Colonic mucosa (tissue), 4 donors: ENCODE data around the gene CHRNB1. TPM values are rescaled to one million over a fixed set of nuclear protein-coding genes. Genes with fewer than 3 reads are reported as not detected.
A peak's percentile ranks its signal among the peaks of the same experiment; 100 is the strongest.

Experiments used
- DNase-seq: peaks from one replicate; pipeline ENCODE4 v3.0.0-alpha.2; 2020
- H3K27ac ChIP-seq: fragments of 200-600 bp; one replicate; pipeline ENCODE4 v1.8.0; 2021
- H3K27me3 ChIP-seq: fragments of 200-600 bp; one replicate; pipeline ENCODE4 v1.8.0; 2021
- H3K36me3 ChIP-seq: fragments of 200-600 bp; one replicate; pipeline ENCODE4 v1.8.0; 2021
- H3K4me1 ChIP-seq: fragments of 200-600 bp; one replicate; pipeline ENCODE4 v1.8.0; 2021; ENCODE audit warnings: mild to moderate bottlenecking
- H3K4me3 ChIP-seq: fragments of 200-600 bp; one replicate; pipeline ENCODE4 v1.8.0; 2021
- H3K9ac ChIP-seq, 2 donors: one replicate each; pipeline ENCODE4 v1.7.0; 2013; ENCODE audit warnings: control low read depth in 2 of 2, low read depth in 2 of 2, low read length in 2 of 2
- H3K9me3 ChIP-seq: fragments of 200-600 bp; one replicate; pipeline ENCODE4 v1.8.0; 2021
- intact Hi-C: fragments of 100-400 bp; cut with DNase I; formaldehyde crosslinking; loops from one replicate; pipeline ENCODE4 v1.14.1; 2022
- total RNA-seq, 2 donors: library from RNA; stranded (reverse); fragmentation: NEBNext Ultra II Directional in 1 of 2; extraction: Animal tissue kit (Norgen Biotek cat#: 25700) in 1 of 2; gene quantifications; one replicate each; pipeline ENCODE4 v1.2.1, GENCODE V29; 2021
- TF ChIP-seq, protein P1 (sequence below): fragments of 200-600 bp; IDR thresholded peaks from one replicate; pipeline ENCODE4 v1.8.0; 2022; ENCODE audit warnings: antibody characterized with exemption, mild to moderate bottlenecking
- donor health status: healthy.
- donor health status: DM: no; HTN: no; CAD: no.
- donor health status: DM: no; HTN: no; CAD: no.

Gene CHRNB1
- total RNA-seq, 2 donors from 2014 or later = 4.3 to 6.1 TPM

DNA sequence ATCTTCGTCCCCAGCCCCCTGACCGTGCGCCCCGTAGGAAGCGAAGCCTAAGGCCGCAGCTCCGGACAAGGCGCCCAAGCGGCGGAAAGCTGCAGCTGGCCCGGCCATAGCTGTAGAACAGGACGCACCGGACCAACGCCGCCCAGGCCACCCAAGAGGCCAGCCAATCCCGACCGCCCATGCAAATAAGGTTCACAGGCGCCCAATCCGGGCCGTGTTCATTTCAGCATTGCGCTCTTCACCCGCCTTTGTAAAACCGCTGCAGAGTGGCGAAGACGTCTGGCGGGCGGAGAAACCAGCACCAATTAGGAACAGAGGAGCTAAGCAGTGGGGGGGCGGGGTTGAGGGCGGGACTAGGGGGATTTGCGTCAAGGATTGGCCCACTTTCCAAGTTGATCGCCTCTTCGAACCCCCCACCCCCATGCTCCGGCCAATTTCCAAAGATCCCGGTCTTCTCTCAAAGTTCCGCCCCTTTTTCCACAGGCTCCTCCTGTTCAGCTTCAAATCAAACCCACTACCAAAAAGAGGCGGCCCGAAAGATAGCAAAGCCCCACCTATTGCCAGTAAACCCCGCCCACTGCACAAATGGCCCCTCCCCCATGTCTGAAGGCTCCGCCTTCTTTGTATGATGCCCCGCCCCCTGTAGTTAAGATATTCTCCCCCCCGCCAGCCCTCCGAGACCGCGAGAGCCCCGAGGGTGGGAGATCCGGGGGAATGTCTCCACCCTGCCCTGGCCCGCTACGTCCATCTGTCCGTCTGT is 40.7 kb upstream of the CHRNB1 start, which contains the start of gene TMEM256:
TSS of gene TMEM256 (minus strand) at position 121 of the 760 bp plus-strand sequence. CDS start at position 108, 13 bp downstream.
- Histone ChIP-seq H3K27ac (peak within 1 kb of the TSS; percentile 83), H3K27me3 (peaks cover 8% of the 10 kb centered on the region), H3K36me3 (no peaks in the 10 kb centered on the region), H3K9me3 (no peaks in the 10 kb centered on the region), H3K4me1 (peaks cover 5% of the 10 kb centered on the region), H3K4me3 (peak within 1 kb of the TSS; percentile 44), H3K9ac (peak within 1 kb of the TSS; percentile 79 to 87)
- intact Hi-C loops = no loop called here
- TF ChIP-seq, protein P1, sequence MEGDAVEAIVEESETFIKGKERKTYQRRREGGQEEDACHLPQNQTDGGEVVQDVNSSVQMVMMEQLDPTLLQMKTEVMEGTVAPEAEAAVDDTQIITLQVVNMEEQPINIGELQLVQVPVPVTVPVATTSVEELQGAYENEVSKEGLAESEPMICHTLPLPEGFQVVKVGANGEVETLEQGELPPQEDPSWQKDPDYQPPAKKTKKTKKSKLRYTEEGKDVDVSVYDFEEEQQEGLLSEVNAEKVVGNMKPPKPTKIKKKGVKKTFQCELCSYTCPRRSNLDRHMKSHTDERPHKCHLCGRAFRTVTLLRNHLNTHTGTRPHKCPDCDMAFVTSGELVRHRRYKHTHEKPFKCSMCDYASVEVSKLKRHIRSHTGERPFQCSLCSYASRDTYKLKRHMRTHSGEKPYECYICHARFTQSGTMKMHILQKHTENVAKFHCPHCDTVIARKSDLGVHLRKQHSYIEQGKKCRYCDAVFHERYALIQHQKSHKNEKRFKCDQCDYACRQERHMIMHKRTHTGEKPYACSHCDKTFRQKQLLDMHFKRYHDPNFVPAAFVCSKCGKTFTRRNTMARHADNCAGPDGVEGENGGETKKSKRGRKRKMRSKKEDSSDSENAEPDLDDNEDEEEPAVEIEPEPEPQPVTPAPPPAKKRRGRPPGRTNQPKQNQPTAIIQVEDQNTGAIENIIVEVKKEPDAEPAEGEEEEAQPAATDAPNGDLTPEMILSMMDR = no peak
- DNase-seq = peak; percentile 99

DNA sequence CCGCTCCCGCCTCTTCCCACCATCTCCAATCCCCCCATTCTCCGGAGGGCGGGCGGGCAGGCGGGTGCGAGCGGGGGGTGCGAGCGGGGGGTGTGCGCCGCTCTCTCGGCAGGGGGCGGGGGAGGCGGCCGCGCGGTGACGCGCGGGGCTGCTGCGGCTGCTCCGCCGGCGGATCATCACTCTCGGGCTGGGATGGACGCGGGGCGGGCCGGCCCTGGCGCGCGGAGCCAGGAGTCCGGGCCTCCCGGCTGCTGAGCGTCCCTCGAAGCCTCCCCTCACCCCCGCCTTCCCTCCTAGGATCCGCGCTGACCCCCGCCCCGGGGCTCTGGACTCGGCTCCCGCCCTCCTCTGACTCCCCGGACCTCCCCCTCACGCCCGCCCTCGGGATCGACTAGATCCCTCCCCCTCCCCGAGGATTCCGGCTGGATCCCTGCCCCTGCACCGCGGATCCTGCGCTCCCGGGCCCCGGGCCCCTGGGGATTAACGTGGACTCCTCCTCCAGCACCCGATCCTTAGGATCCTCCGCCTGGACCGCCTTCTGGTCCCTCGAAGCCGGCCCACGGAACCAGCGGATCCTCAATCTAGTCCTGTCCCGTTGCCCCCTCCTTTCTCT is 40.0 kb upstream of the CHRNB1 start:
- intact Hi-C loops = no loop called here
- peak; percentile 55 for DNase-seq
- TF ChIP-seq, protein P1 = no peak

DNA sequence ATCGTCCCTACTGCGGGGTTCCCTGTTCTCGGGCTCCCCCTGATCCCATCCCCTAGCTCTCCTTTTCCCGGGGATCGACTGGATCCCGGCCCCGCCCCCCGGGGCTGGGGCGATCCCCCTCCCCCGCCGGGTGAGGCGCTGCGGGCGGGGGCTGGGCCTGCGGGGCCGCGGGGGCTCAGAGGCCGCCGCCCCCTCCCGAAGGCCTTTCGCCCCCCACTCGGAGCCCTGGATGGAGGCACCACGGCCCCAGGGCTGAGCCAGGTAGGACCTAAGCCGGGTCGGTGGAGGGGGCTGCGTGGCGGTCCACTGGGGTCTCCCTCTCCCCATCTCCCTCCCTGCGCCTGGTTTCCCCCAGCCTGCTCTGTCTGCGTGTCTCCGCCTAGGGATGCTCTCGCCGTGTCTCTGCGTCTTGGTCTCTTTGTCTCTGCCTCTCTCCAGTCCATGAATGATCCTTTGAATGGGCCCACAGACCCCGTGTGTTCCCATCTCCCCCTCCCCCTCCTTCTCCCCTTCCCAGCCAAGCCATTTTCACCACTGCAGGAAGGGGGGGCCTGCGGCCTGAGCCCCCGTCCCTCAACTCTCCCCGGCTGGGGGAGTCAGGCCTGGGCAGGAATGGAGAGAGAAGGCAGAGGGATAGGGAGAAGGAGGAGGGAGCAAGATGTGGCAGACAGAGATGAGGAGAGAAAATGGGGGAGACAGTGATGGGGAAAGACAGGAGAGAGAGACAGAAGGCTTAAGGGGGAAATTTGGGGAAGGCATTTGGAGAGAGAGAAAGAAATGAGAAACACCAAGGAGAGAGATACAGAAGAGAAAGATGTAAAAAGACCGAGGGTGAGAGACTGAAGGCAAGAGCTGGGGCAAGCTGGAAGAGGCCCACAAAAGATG is 39.3 kb upstream of the CHRNB1 start:
- TF ChIP-seq, protein P1 = no peak
- H3K9ac ChIP-seq = peak overlapping the region; percentile 32 to 69
- H3K27ac ChIP-seq = peak overlapping the region; percentile 55
- peaks cover 5% of the 10 kb centered on the region for H3K4me1 ChIP-seq
- H3K9me3 ChIP-seq = no peaks in the 10 kb centered on the region
- DNase-seq = no peak
- H3K27me3 ChIP-seq = peaks cover 8% of the 10 kb centered on the region
- peak overlapping the region; percentile 44 for H3K4me3 ChIP-seq
- no peaks in the 10 kb centered on the region for H3K36me3 ChIP-seq
- intact Hi-C loops = no loop called here

More for the DNA sequence above, 40.0 kb upstream of the CHRNB1 start:
- Histone ChIP-seq H3K9me3 (no peaks in the 10 kb centered on the region), H3K9ac (peak overlapping the region; percentile 26 to 69), H3K4me1 (peaks cover 5% of the 10 kb centered on the region), H3K27ac (peak overlapping the region; percentile 55), H3K36me3 (no peaks in the 10 kb centered on the region), H3K27me3 (peaks cover 8% of the 10 kb centered on the region), H3K4me3 (peak overlapping the region; percentile 44)

DNA sequence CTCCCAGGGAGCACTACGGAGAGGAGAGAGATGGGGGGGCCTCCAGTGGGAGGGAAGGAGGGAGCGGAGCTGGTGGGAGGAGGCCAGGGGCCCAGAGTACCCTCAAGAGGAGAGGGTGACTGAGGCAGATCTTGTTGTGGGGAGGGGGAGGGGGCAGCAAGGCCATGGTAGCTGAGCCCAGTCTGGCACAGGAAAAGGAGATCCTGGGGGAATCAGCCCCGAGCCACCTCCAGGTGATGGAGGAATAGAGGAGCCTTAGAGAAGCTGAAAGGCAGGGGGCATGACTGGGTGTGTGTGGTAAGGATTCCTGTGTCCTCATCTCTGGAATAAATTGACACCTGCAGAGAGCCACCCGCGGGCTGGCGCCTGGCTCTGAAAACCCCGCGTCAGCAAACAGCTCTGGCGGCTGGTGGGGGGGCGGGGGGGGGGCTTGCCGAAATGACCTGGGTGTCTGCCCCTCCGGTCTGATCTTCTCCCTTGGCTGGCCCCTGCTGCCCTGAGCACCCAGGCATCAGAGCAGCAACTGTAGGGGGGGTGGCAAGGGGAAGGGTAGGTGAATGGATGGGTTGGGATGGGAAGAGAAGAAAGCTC is 38.5 kb upstream of the CHRNB1 start:
- H3K36me3 ChIP-seq = no peaks in the 10 kb centered on the region
- H3K9ac ChIP-seq = peak overlapping the region in 1 of 2 donors; percentile 35
- H3K9me3 ChIP-seq = no peaks in the 10 kb centered on the region
- no peak overlapping the region for H3K27ac ChIP-seq
- peaks cover 8% of the 10 kb centered on the region for H3K27me3 ChIP-seq
- intact Hi-C loops = no loop called here
- TF ChIP-seq, protein P1 = no peak
- DNase-seq = no peak
- H3K4me1 ChIP-seq = peaks cover 5% of the 10 kb centered on the region
- no peak overlapping the region for H3K4me3 ChIP-seq

DNA sequence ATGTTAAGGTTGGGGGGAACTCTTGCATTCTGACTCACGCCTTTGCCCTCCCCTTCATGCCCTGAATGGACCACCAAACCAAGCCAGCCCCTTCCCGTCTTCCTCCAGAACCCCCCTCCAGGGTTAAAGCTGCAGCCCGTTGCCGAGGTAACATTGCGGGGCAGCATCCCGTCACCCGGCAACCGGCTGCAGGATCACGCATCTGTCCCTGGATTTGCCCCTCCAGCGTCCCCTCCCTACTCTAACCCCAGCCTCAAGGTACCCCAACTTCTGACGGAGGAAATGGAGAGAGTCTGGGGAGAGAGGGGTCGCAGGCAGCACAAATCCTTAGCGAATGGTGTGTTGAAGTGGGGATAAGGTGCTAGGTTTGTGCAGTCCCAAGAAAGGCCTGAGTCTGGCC is 37.8 kb upstream of the CHRNB1 start:
- TF ChIP-seq, protein P1 = no peak
- H3K4me3 ChIP-seq = no peak overlapping the region
- H3K4me1 ChIP-seq = peaks cover 5% of the 10 kb centered on the region
- intact Hi-C loops = no loop called here
- DNase-seq = no peak
- H3K9me3 ChIP-seq = no peaks in the 10 kb centered on the region
- H3K9ac ChIP-seq = no peak overlapping the region
- H3K36me3 ChIP-seq = no peaks in the 10 kb centered on the region
- no peak overlapping the region for H3K27ac ChIP-seq
- peaks cover 8% of the 10 kb centered on the region for H3K27me3 ChIP-seq
